BJ (cell line): ENCODE measurements around the gene SON. TPM values are rescaled to one million over a fixed set of nuclear protein-coding genes. Genes with fewer than 3 reads are reported as not detected.

Experiments
- CTCF ChIA-PET: fragments of 350-600 bp; formaldehyde crosslinking; extraction: SDS; loops from one replicate; lab custom pipeline; 2021; ENCODE audit warnings: antibody characterized with exemption, inconsistent platforms; lab: Yijun Ruan, JAX
- POLR2A ChIA-PET: fragments of 300-600 bp; sonication (Branson Sonifier 250); formaldehyde crosslinking; extraction: SDS; loops from one replicate; lab custom pipeline; 2021; ENCODE audit warnings: antibody characterized with exemption; lab: Charles Lee
- DNase-seq: peaks from one replicate; pipeline ENCODE4 v3.0.0-alpha.2; 2011; ENCODE audit warnings: low read depth
- H3K27me3 ChIP-seq: 2 replicates; pipeline ENCODE4 v1.6.0; 2011; ENCODE audit warnings: low read length; ENCODE audit not compliant: control insufficient read depth, insufficient read depth
- H3K36me3 ChIP-seq: 2 replicates; pipeline ENCODE4 v1.5.1; 2011; ENCODE audit warnings: low read length; ENCODE audit not compliant: control insufficient read depth, insufficient read depth
- H3K4me3 ChIP-seq: 2 replicates; pipeline ENCODE4 v1.5.1; 2011; ENCODE audit warnings: low read depth, mild to moderate bottlenecking, control low read depth, low read length
- CTCF ChIP-seq: IDR thresholded peaks from 2 replicates; pipeline ENCODE4 v1.5.1; 2011; ENCODE audit warnings: low read depth, mild to moderate bottlenecking, control low read depth, inconsistent platforms, low read length, moderate library complexity; ENCODE audit not compliant: insufficient read depth
- polyA plus RNA-seq: library from polyadenylated mRNA; depleted of rRNA; stranded (reverse); fragments of >200 nt; gene quantifications from 2 replicates; pipeline ENCODE4 v1.2.3, GENCODE V29; 2011

The SON gene
- polyA plus RNA-seq, 1 experiment, result 41.6 TPM

DNA sequence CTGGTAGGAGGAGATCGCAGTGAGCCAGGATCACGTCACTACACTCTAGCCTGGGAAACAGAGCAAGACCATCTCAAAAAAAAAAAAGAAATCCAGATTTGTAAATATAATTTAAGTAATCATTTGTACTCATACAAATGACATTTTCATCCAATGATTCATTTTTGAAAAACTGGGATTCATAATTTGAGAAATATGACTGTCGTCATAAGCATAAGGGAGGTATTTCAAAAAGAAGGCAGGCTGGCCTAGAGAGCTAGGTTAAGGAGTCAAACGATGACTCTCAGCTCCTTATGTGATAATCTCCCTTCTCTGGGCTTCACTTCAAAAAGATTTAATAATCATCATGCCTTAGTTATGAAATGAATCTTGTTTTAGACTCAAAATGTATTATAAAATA lies 3.2 kb upstream of the SON start:
- H3K36me3 ChIP-seq, result peaks cover 1% of the 10 kb centered on the region; the same call in 1 of the 2 replicates
- POLR2A ChIA-PET, result no interaction called here
- CTCF ChIA-PET, result no interaction called here

DNA sequence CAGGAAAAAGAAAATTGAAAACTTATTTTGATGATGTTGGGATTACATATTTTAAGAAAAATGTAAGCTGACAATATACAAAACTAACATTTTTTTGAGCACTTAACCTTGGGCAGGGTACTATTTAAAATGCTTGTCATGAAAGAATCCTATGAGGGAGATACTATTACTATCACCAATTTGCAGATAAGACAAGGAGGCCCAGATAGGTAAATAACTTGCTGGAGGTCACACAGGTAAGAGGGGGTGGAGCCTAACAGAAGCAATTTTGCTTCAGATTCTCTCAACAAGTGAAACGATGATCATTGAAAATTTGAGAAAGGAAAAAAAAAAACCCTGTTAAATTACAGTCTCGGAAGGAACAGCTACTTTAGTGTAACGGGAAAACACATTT lies 2.1 kb upstream of the SON start:
- ChIA-PET POLR2A (no interaction called here), CTCF (interaction anchor here (2.6 kb wide), 1 partner anchor 65 kb away, joined by 6 read pairs; no protein-coding TSS in a partner anchor)
- Histone ChIP-seq H3K4me3 (no peak overlapping the region; the same call in 1 of the 2 replicates), H3K36me3 (peaks cover 1% of the 10 kb centered on the region; the same call in 1 of the 2 replicates), H3K27me3 (no peaks in the 10 kb centered on the region)
- TF ChIP-seq CTCF, result no peak
- DNase-seq, result no peak

More for the DNA sequence above, 3.2 kb upstream of the SON start:
- H3K27me3 ChIP-seq, result no peaks in the 10 kb centered on the region
- TF ChIP-seq CTCF, result no peak
- H3K4me3 ChIP-seq, result no peak overlapping the region
- DNase-seq, result no peak

DNA sequence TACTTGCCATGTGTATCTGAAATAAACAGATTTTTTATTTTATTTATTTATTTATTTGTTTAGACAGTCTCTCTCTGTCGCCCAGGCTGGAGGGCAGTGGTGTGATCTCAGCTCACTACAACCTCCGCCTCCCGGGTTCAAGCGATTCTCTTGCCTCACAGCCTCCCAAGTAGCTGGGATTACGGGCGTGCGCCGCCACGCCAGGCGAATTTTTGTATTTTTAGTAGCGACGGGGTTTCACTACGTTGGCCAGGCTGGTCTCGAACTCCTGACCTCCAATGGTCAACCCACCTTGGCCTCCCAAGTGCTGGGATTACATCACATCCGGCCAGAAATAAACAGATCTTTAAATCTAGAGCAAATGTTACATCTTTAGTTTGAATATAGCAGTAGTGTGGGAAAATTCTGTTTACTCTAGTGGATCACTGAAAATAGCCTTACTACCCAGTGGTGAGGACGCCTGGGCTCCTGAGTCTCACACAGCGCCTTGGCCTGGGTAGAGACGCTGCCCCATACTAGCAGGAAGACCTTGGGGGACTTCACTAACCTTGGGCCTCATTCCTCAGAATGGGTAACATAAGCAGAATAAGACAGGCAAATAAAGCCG lies 1.6 kb upstream of the SON start:
- CTCF ChIA-PET, result interaction anchor here (2.6 kb wide), 1 partner anchor 65 kb away, joined by 6 read pairs; no protein-coding TSS in a partner anchor
- DNase-seq, result no peak

GRCh38 chr21:33541756-33542639 lies 840 bp upstream of the SON start, which contains the start of gene GART:
Gene GART, minus strand, starts transcription at chr21:33542117. Its CDS starts 2,802 bp downstream, at chr21:33539315.
- DNase-seq, result no peak
- no peaks in the 10 kb centered on the region for H3K27me3 ChIP-seq
- ChIA-PET CTCF (interaction anchor here (2.6 kb wide), 1 partner anchor 64 kb away, joined by 6 read pairs; no protein-coding TSS in a partner anchor), POLR2A (no interaction called here)
- H3K36me3 ChIP-seq, result no peaks in the 10 kb centered on the region
- peak within 1 kb of the TSS; percentile 70 for H3K4me3 ChIP-seq
- TF ChIP-seq CTCF, result no peak

More for the DNA sequence above, 1.6 kb upstream of the SON start:
- Histone ChIP-seq H3K36me3 (peaks cover 1% of the 10 kb centered on the region; the same call in 1 of the 2 replicates), H3K27me3 (no peaks in the 10 kb centered on the region), H3K4me3 (peak overlapping the region; percentile 67)
- POLR2A ChIA-PET, result no interaction called here
- TF ChIP-seq CTCF, result no peak
